GM18498 (cell line): ENCODE results near the gene SEC24D.

ENCODE experiments used
- ATAC-seq: cut with Tn5 transposase; IDR thresholded peaks from one replicate; pipeline ENCODE4 v1.9.1; 2021; ENCODE audit warnings: mild to moderate bottlenecking, moderate library complexity; ENCODE audit not compliant: unreplicated experiment

The SEC24D gene

GRCh38 chr4:118846979-118847378, 11.1 kb upstream of the SEC24D start:
- ATAC-seq = no peak

- ATAC-seq = no peak
These were observed 9.7 kb upstream of the SEC24D start for GRCh38 chr4:118845552-118846050.

DNA sequence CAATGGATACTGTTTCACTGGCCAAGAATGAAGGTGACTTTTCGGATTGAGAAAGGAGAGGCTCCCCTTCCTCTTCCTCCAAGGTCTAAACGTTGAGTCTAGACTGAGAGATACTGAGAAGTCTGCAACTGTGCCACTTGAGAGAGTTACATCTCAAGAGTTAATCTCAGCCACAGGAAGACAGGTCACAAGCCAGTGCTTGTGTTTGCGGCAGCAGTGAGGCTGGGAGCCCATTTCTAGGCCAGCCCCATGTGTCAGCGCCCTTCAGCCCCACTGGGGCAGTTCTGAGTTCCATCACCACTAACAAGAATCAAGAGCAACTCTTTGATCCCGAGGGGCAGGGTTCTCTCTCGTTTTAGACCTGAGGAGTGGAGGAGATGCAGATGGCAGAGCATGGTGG, 7.3 kb upstream of the SEC24D start:
- ATAC-seq = peak; percentile 43

DNA sequence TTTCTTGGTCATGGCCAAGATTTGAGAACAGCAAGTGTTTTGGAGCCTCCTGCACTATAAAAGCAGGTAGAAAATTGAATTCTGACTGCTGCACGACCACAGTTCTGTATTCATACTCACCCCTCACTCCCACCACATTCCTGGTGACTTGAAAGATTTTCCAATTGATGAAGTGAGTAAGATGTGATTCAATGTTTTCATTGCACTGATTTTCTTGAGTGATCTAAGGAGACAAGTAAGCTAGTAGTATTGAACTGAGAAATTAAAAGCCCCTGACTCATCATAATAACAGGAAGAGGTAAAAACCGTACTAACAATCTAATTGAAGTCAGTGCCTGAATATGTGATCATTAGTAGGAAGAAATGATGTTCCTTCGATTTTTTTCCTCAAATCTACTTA, 6.1 kb upstream of the SEC24D start:
- ATAC-seq = no peak

DNA sequence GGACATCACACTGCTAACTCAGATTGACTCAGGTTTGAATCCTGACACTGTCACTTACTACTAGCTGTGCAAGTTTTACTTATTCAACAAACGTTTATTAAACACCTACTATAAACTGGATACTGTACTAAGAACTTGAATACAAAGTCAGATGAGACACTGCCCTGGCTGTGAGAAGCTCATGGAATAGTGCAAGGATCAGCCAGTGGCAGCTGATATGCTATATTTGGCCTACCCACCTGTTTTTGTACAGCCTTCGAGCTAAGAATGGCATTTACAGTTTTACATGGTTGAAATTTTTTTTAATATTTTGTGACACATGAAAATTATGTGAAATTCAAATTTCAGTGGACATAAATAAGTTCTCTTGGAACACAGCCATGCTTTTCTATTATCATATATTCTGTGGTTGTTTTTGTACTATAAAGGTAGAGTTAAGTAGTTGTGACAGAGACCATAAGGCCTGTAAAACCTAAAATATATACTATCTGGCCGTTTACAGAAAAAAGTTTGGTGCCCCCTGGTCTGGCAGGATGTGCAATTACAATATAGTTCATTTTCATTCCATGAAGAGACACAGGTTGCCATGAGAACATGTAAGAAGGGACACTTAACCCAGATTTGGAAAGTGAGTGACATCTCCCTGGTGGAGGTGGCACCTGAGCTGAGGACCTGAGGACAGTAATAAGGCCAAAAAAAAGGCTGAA, 3.4 kb upstream of the SEC24D start:
- no peak for ATAC-seq

GRCh38 chr4:118837121-118837507, 1.2 kb upstream of the SEC24D start:
- no peak for ATAC-seq

DNA sequence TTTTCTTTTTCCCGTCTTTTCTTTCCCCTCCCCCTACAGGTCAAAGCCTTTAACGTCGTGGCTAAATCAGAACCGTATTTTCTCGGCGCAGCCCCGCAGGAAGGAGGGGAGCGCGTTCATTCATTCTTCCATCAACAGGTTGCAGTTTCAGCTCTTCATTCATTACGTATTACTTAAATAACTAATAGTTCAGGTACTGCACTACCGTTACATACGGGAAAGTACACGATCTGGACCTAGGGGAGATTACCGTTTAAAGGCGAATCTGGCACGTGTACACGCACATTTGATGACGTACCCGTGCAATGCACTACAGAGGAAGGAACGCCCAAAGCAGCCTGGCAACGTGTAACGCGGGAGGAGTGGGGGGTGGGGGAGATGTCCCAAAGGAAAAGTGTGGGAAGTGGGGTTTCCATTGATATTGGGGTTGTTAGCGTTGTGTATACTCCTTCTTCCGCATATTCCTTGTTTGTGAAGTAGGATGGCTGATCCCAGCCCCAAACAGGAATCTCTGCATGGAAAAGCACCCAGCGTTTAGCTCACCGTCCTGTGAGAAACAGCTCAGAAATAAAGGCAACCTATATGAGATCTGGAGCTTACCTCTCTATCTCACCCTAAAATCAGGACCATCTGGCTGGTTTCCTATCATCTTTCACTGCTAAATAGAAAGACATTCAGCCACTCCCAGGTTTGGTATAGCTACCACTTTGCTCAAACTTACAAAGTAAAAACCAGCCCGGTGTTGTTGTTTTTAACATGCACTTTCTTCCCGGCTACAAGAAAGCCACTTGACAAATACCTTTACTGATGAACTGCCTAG, 585 bp upstream of the SEC24D start:
- peak; percentile 46 for ATAC-seq

DNA sequence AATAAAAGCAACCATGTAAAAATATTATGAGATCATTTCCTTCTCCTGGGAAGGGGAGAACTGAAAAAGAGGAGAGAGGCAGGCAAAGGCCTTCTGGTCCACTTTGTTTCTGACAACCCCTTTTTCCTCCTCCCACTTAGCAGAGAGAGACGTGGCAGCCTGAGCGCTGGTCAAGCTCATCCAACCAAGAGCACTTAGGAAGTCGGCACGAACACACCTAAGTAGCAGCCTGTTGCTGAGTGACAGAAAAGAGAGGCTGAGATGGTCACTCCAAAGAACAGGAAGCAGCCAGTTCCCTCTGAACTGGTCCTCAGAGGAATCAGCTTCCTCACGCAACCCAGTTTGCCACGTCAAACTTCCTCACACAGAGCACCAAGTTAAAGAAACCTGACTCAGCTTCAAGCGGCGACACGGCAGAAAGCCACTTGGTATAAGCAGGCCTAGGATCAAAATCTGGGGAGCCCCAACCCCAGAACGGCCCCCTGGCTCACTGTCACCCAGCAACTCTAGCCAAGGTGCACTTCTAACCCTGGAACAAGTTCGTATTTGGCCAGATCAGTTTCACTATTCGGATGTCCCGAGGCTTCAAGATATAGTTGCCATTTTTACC, 861 bp downstream of the SEC24D start:
- ATAC-seq = peak; percentile 73

DNA sequence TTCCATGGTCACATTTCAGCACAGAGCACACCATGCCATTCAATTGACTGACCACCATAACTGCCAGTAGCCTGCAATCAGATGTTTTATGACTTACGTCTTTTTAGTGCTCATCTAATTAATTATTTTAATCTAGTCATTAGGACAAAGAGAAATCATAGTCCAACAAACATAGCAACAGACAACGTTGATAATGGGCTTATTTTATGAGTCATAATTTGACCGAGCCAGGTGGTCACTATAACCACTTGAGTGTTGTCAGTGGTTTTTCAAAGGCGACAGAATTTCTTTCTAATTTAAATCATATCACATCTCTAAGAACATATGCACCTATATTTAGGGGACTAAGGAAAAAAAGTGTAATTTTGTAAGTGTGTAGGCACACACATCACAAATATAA, 1.9 kb downstream of the SEC24D start:
- no peak for ATAC-seq

GRCh38 chr4:118833192-118833820, 2.6 kb downstream of the SEC24D start:
- ATAC-seq = no peak

- no peak for ATAC-seq
These were observed 6.8 kb downstream of the SEC24D start for GRCh38 chr4:118829107-118829506.

GRCh38 chr4:118826723-118827444, 9.0 kb downstream of the SEC24D start:
- ATAC-seq = peak; percentile 35

GRCh38 chr4:118825799-118826198, 10.1 kb downstream of the SEC24D start:
- peak; percentile 66 for ATAC-seq

- ATAC-seq = no peak
These were observed 11.8 kb downstream of the SEC24D start for GRCh38 chr4:118824141-118824540.

- no peak for ATAC-seq
These were observed 12.5 kb downstream of the SEC24D start for GRCh38 chr4:118823471-118823870.

DNA sequence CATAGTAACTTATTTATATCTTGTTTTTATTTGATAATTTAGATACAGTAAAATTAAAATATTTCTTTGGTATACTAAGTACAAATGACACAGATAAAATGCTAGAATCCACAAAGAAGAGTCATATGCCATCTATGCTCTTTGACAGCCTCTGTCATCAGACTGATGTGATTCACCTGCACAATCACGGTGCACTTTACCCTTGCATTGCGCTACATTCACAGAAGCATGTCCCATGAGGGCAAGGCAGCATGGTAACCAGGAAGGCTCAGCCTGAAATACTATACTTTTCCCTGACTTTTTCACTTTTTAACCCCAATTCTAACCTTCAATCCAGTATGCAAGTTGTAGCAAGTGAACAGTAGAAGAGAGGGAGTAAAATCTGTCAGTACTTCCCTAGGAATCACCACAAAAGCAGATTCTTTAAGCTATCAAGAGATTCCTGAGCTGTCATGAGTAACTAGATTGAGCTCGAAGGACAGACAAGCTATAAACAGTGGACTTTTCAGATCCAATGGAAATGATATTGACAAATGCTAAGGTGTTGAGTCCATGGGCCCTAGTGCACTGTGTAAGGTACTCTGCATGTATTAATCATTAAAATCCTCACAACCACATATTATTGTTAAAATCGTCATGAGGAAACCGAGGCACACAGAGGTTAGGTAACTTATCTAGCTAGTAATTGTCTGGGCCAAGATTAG, 14.2 kb downstream of the SEC24D start:
- no peak for ATAC-seq

DNA sequence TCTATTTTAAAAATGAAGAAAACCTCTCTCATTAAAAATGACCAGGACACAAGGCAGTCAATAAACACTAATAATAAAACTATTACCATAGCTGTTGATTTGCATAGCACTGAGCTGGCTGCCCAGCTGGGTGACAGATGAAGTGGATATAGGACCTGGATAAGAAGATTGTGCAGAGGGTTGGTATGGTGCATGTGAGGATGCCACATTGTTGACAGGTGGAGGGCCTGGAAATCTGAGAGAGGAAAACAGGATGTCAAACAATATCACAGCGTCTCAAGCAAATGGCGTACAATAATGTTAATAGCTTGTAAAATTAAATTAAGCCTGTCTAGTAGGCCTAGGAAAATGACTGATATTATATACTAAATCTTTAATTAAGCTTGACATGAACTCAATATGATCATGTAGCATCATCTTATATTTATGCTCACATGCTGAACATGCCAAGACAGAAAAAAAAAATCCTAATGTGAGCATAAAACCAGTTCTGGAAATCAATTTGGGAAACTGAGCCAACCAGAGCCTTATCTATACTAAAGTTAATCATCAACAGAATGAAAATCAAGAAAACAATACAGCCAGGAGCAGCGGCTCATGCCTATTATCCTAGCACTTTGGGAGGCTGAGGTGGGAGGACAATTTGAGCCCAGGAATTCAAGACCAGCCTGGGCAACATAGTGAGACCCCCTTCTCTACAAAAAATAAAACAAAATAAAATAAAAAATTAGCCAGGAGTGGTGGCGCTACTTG, 18.6 kb downstream of the SEC24D start:
- no peak for ATAC-seq

GRCh38 chr4:118816538-118817177, 19.3 kb downstream of the SEC24D start:
- ATAC-seq = no peak

DNA sequence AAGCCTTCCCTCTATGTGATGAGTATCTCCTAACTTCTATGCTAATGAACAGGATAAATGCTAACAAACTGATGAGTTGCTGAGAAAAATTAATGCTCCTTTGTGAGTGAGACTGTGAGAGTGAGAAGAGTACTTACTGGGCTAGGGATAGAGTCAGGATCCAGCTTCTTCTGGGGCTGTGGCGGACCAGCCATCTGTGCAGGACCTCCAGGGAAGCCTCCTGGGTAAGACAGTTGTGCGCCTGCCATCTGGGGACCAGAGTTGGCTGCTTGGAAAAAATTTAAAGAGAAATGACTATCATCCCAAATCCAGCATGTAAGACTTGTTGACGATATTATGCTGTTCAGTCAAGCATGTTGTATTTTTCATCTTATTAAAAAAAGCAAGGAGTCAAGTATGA, 21.0 kb downstream of the SEC24D start:
- no peak for ATAC-seq
